ENCODE data around the gene GALNT13. TPM values are rescaled to one million over a fixed set of nuclear protein-coding genes. Genes with fewer than 3 reads are reported as not detected.

GALNT13 gene
- polyA plus RNA-seq, 3 donors = not detected

DNA sequence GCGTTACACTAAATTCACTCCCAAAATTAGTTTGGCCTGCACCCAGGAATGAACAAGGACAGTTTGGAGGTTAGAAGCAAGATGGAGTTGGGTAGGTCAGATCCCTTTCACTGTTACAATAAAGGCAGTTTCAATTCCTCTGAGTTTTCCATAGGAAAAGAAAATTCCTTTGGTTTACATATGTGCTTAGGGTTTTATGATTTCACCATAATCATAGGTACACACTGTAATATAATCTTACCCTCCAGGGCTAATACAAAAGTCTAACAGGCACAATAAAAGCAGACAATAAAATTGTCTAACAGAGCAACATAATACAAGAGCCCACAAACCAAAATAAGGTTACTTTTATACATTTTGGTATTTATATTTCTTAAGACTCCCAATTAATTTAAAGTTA, 435.3 kb downstream of the GALNT13 start:
- Histone ChIP-seq H3K27me3 (ENCODE audit: control insufficient read depth in 2 of 2, insufficient read depth in 2 of 2, low read length in 2 of 2) (no peaks in the 10 kb centered on the region), H3K4me3 (replicated peaks in 1 of 3; ENCODE audit: low read depth in 2 of 3, low read length in 3 of 3) (no peak overlapping the region), H3K4me1 (ENCODE audit: control insufficient read depth in 1 of 2, insufficient read depth in 2 of 2, low read length in 2 of 2) (no peaks in the 10 kb centered on the region), H4K20me1 (ENCODE audit: insufficient read depth, low read length) (no peaks in the 10 kb centered on the region), H3K9ac (ENCODE audit: insufficient read depth, low read length, poor library complexity, severe bottlenecking) (no peak overlapping the region), H2AFZ (ENCODE audit: insufficient read depth, low read depth, low read length, poor library complexity, severe bottlenecking) (no peak overlapping the region), H3K4me2 (replicated peaks; ENCODE audit: extremely low read depth, low read length, poor library complexity, severe bottlenecking) (no peak overlapping the region), H3K9me3 (replicated peaks in 1 of 2; ENCODE audit: control insufficient read depth in 1 of 2, insufficient read depth in 1 of 2, low read length in 2 of 2) (peaks cover 0 to 4% of the 10 kb centered on the region in 2 donors), H3K79me2 (ENCODE audit: insufficient read depth, low read length) (no peaks in the 10 kb centered on the region), H3K27ac (ENCODE audit: low read depth in 1 of 2, low read length in 2 of 2) (no peak overlapping the region), H3K36me3 (replicated peaks in 1 of 2; ENCODE audit: control insufficient read depth in 1 of 2, insufficient read depth in 2 of 2, low read length in 2 of 2) (no peaks in the 10 kb centered on the region)
- Mint-ChIP-seq H3K36me3 (no peaks in the 10 kb centered on the region), H3K9me3 (peaks cover 0 to 10% (median 4%) of the 10 kb centered on the region in 7 donors), H3K4me3 (no peak overlapping the region), H3K27ac (no peak overlapping the region), H3K27me3 (ENCODE audit: low read depth in 3 of 3) (no peaks in the 10 kb centered on the region), H3K4me1 (no peaks in the 10 kb centered on the region)
- TF ChIP-seq, protein P1, sequence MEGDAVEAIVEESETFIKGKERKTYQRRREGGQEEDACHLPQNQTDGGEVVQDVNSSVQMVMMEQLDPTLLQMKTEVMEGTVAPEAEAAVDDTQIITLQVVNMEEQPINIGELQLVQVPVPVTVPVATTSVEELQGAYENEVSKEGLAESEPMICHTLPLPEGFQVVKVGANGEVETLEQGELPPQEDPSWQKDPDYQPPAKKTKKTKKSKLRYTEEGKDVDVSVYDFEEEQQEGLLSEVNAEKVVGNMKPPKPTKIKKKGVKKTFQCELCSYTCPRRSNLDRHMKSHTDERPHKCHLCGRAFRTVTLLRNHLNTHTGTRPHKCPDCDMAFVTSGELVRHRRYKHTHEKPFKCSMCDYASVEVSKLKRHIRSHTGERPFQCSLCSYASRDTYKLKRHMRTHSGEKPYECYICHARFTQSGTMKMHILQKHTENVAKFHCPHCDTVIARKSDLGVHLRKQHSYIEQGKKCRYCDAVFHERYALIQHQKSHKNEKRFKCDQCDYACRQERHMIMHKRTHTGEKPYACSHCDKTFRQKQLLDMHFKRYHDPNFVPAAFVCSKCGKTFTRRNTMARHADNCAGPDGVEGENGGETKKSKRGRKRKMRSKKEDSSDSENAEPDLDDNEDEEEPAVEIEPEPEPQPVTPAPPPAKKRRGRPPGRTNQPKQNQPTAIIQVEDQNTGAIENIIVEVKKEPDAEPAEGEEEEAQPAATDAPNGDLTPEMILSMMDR (IDR thresholded peaks at IDR 0.05) = no peak
- no CpG with 5 or more reads among the region's 1 CpG for WGBS (ENCODE audit: insufficient coverage)
- no peak for DNase-seq
- intact Hi-C loops (cut with micrococcal nuclease) = no loop called here

DNA sequence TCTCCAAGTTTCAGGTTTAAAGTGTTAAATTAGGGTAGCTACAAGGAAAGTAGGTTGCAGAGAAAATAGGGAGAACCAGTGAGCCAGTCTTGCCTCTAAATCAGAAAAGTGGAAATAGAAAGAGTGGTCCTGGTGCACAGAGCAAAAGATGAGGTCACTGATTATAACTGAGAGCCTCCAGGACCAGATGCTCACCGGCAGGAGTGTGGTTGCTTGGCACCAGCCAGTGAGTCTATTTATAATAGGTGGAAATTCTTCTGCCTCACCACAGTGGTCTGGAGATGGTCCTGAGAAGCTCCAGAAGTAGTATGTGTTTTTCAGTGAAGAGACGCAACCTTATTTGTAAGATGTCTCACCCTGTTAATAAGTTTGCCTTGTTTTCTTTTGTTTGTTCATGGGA, 452.9 kb downstream of the GALNT13 start:
- no peaks in the 10 kb centered on the region for H3K9me3 ChIP-seq (replicated peaks in 1 of 2; ENCODE audit: control insufficient read depth in 1 of 2, insufficient read depth in 1 of 2, low read length in 2 of 2)
- no peaks in the 10 kb centered on the region for H3K27me3 ChIP-seq (ENCODE audit: control insufficient read depth in 2 of 2, insufficient read depth in 2 of 2, low read length in 2 of 2)
- no peak overlapping the region for H3K4me3 ChIP-seq (replicated peaks in 1 of 3; ENCODE audit: low read depth in 2 of 3, low read length in 3 of 3)
- H2AFZ ChIP-seq (ENCODE audit: insufficient read depth, low read depth, low read length, poor library complexity, severe bottlenecking) = no peak overlapping the region
- no peak overlapping the region for H3K9ac ChIP-seq (ENCODE audit: insufficient read depth, low read length, poor library complexity, severe bottlenecking)
- DNase-seq = no peak
- TF ChIP-seq, protein P1 (IDR thresholded peaks at IDR 0.05) = no peak
- intact Hi-C loops (cut with micrococcal nuclease) = no loop called here
- H3K36me3 ChIP-seq (replicated peaks in 1 of 2; ENCODE audit: control insufficient read depth in 1 of 2, insufficient read depth in 2 of 2, low read length in 2 of 2) = no peaks in the 10 kb centered on the region
- H3K9me3 Mint-ChIP-seq = peaks cover 0 to 2% (median 0%) of the 10 kb centered on the region in 7 donors
- H3K4me3 Mint-ChIP-seq = no peak overlapping the region
- no peaks in the 10 kb centered on the region for H3K4me1 Mint-ChIP-seq
- H3K4me2 ChIP-seq (replicated peaks; ENCODE audit: extremely low read depth, low read length, poor library complexity, severe bottlenecking) = no peak overlapping the region
- 78% methylated on average over 1 of the region's 2 CpGs for WGBS (ENCODE audit: insufficient coverage)
- H3K27me3 Mint-ChIP-seq (ENCODE audit: low read depth in 3 of 3) = peaks cover 0 to 1% (median 0%) of the 10 kb centered on the region in 3 donors
- H4K20me1 ChIP-seq (ENCODE audit: insufficient read depth, low read length) = no peaks in the 10 kb centered on the region
- H3K79me2 ChIP-seq (ENCODE audit: insufficient read depth, low read length) = no peaks in the 10 kb centered on the region
- H3K4me1 ChIP-seq (ENCODE audit: control insufficient read depth in 1 of 2, insufficient read depth in 2 of 2, low read length in 2 of 2) = no peaks in the 10 kb centered on the region
- no peaks in the 10 kb centered on the region for H3K36me3 Mint-ChIP-seq
- no peak overlapping the region for H3K27ac Mint-ChIP-seq
- no peak overlapping the region for H3K27ac ChIP-seq (ENCODE audit: low read depth in 1 of 2, low read length in 2 of 2)

All from CD14-positive monocyte (primary cell).